ENCODE results near the gene OVCA2. TPM values are rescaled to one million over a fixed set of nuclear protein-coding genes. Genes with fewer than 3 reads are reported as not detected.
A peak's percentile ranks its signal among the peaks of the same experiment; 100 is the strongest.

The OVCA2 gene
- total RNA-seq, 5 donors from 2014 or later (not counting 1 experiment from before 2014, with no cell fraction given), result 31.0 to 36.8 (median 31.8) TPM

GRCh38 chr17:2049333-2050299 is 7.8 kb downstream of the OVCA2 start:
- CTCF ChIA-PET, result no interaction called here
- Mint-ChIP-seq H3K36me3 (no peaks in the 10 kb centered on the region), H3K9me3 (no peaks in the 10 kb centered on the region), H3K27ac (no peak overlapping the region), H3K4me3 (peak overlapping the region; percentile 60 to 68 (median 67)), H3K27me3 (no peaks in the 10 kb centered on the region), H3K4me1 (peaks cover 21 to 31% (median 30%) of the 10 kb centered on the region in 3 donors)
- H3K36me3 ChIP-seq (ENCODE audit: control insufficient read depth in 2 of 2, extremely low read depth in 1 of 2, insufficient read depth in 1 of 2, low read length in 1 of 2), result no peaks in the 10 kb centered on the region
- H3K27ac ChIP-seq (ENCODE audit: low read length), result no peak overlapping the region
- ATAC-seq (replicated peaks in 1 of 4) (peak; percentile 59 to 73 (median 66)), DNase-seq (peak; percentile 70 to 95 (median 83))
- peak overlapping the region; percentile 55 to 75 for H3K4me3 ChIP-seq (ENCODE audit: control insufficient read depth in 1 of 2, extremely low read depth in 1 of 2, low read length in 1 of 2)
- peaks cover 23 to 52% of the 10 kb centered on the region in 2 experiments for H3K4me1 ChIP-seq (ENCODE audit: control insufficient read depth in 1 of 2, extremely low read depth in 1 of 2, insufficient read depth in 2 of 2, low read length in 2 of 2)
- peaks cover 0 to 34% of the 10 kb centered on the region in 2 experiments for H3K27me3 ChIP-seq (replicated peaks in 1 of 2; ENCODE audit: control insufficient read depth in 2 of 2, extremely low read depth in 1 of 2, insufficient read depth in 2 of 2, low read length in 1 of 2)
- POLR2A ChIA-PET, result no interaction called here
- 3% methylated on average over 102 of the region's 104 CpGs for WGBS (ENCODE audit: insufficient coverage)
- no peaks in the 10 kb centered on the region for H3K9me3 ChIP-seq

GRCh38 chr17:2050300-2051060 is 8.7 kb downstream of the OVCA2 start:
- H3K27ac Mint-ChIP-seq, result no peak overlapping the region
- ChIA-PET CTCF (interaction anchor here in 1 of 2 donors (0.6 to 1.4 kb wide), 2 partner anchors 169 to 764 kb away, joined by 3 to 4 read pairs; no protein-coding TSS in a partner anchor), POLR2A (no interaction called here)
- peak in 34 of 35 experiments; percentile 47 to 87 (median 66) for DNase-seq
- WGBS (ENCODE audit: insufficient coverage), result 2% methylated on average over 70 of the region's 88 CpGs
- H3K4me1 ChIP-seq (ENCODE audit: control insufficient read depth in 1 of 2, extremely low read depth in 1 of 2, insufficient read depth in 2 of 2, low read length in 2 of 2), result peaks cover 23 to 54% of the 10 kb centered on the region in 2 experiments
- H3K9me3 Mint-ChIP-seq, result no peaks in the 10 kb centered on the region
- peaks cover 21 to 30% (median 29%) of the 10 kb centered on the region in 3 donors for H3K4me1 Mint-ChIP-seq
- no peaks in the 10 kb centered on the region for H3K36me3 Mint-ChIP-seq
- ATAC-seq (replicated peaks in 1 of 4), result peak; percentile 21 to 38 (median 28)
- H3K27me3 Mint-ChIP-seq, result no peaks in the 10 kb centered on the region
- no peak overlapping the region for H3K27ac ChIP-seq (ENCODE audit: low read length)
- H3K36me3 ChIP-seq (ENCODE audit: control insufficient read depth in 2 of 2, extremely low read depth in 1 of 2, insufficient read depth in 1 of 2, low read length in 1 of 2), result no peaks in the 10 kb centered on the region
- peak overlapping the region; percentile 34 to 44 for H3K4me3 ChIP-seq (ENCODE audit: control insufficient read depth in 1 of 2, extremely low read depth in 1 of 2, low read length in 1 of 2)
- H3K27me3 ChIP-seq (replicated peaks in 1 of 2; ENCODE audit: control insufficient read depth in 2 of 2, extremely low read depth in 1 of 2, insufficient read depth in 2 of 2, low read length in 1 of 2), result peaks cover 0 to 35% of the 10 kb centered on the region in 2 experiments
- H3K9me3 ChIP-seq, result no peaks in the 10 kb centered on the region
- peak overlapping the region in 1 of 3 donors; percentile 74 for H3K4me3 Mint-ChIP-seq

- Histone ChIP-seq H3K9me3 (no peaks in the 10 kb centered on the region), H3K27ac (ENCODE audit: low read length) (no peak overlapping the region), H3K36me3 (ENCODE audit: control insufficient read depth in 2 of 2, extremely low read depth in 1 of 2, insufficient read depth in 1 of 2, low read length in 1 of 2) (no peaks in the 10 kb centered on the region), H3K27me3 (replicated peaks in 1 of 2; ENCODE audit: control insufficient read depth in 2 of 2, extremely low read depth in 1 of 2, insufficient read depth in 2 of 2, low read length in 1 of 2) (peaks cover 0 to 38% of the 10 kb centered on the region in 2 experiments), H3K4me3 (ENCODE audit: control insufficient read depth in 1 of 2, extremely low read depth in 1 of 2, low read length in 1 of 2) (no peak overlapping the region), H3K4me1 (ENCODE audit: control insufficient read depth in 1 of 2, extremely low read depth in 1 of 2, insufficient read depth in 2 of 2, low read length in 2 of 2) (peaks cover 23 to 58% of the 10 kb centered on the region in 2 experiments)
- DNase-seq, result peak in 1 of 35 experiments; percentile 51
- Mint-ChIP-seq H3K4me3 (peak overlapping the region; percentile 43 to 74 (median 46)), H3K27me3 (no peaks in the 10 kb centered on the region), H3K9me3 (no peaks in the 10 kb centered on the region), H3K36me3 (no peaks in the 10 kb centered on the region), H3K4me1 (peaks cover 21 to 30% (median 29%) of the 10 kb centered on the region in 3 donors), H3K27ac (peak overlapping the region in 1 of 2 donors; percentile 58)
- no peak for ATAC-seq (replicated peaks in 1 of 4)
- ChIA-PET CTCF (interaction anchor here in 1 of 2 donors (0.6 to 1.4 kb wide), 2 partner anchors 168 to 764 kb away, joined by 3 to 4 read pairs; no protein-coding TSS in a partner anchor), POLR2A (no interaction called here)
- WGBS (ENCODE audit: insufficient coverage), result 11% methylated on average over 64 of the region's 81 CpGs
Measured at GRCh38 chr17:2051061-2051932, 9.5 kb downstream of the OVCA2 start.

- Histone ChIP-seq H3K9me3 (no peaks in the 10 kb centered on the region), H3K36me3 (ENCODE audit: control insufficient read depth in 2 of 2, extremely low read depth in 1 of 2, insufficient read depth in 1 of 2, low read length in 1 of 2) (no peaks in the 10 kb centered on the region), H3K4me1 (ENCODE audit: control insufficient read depth in 1 of 2, extremely low read depth in 1 of 2, insufficient read depth in 2 of 2, low read length in 2 of 2) (peaks cover 25 to 62% of the 10 kb centered on the region in 2 experiments), H3K27me3 (replicated peaks in 1 of 2; ENCODE audit: control insufficient read depth in 2 of 2, extremely low read depth in 1 of 2, insufficient read depth in 2 of 2, low read length in 1 of 2) (peaks cover 0 to 42% of the 10 kb centered on the region in 2 experiments), H3K27ac (ENCODE audit: low read length) (no peak overlapping the region), H3K4me3 (ENCODE audit: control insufficient read depth in 1 of 2, extremely low read depth in 1 of 2, low read length in 1 of 2) (no peak overlapping the region)
- Mint-ChIP-seq H3K27me3 (no peaks in the 10 kb centered on the region), H3K4me3 (peak overlapping the region; percentile 43 to 74 (median 46)), H3K36me3 (no peaks in the 10 kb centered on the region), H3K4me1 (peaks cover 21 to 32% (median 31%) of the 10 kb centered on the region in 3 donors), H3K27ac (peak overlapping the region; percentile 53 to 58), H3K9me3 (no peaks in the 10 kb centered on the region)
- POLR2A ChIA-PET, result no interaction called here
- WGBS (ENCODE audit: insufficient coverage), result 68% methylated on average over 12 of the region's 14 CpGs
- DNase-seq (no peak), ATAC-seq (replicated peaks in 1 of 4) (no peak)
- CTCF ChIA-PET, result interaction anchor here in 1 of 2 donors (1.4 kb wide), 1 partner anchor 168 kb away, joined by 3 read pairs; no protein-coding TSS in a partner anchor
Measured at GRCh38 chr17:2051933-2052559, 10.2 kb downstream of the OVCA2 start.

GRCh38 chr17:2053380-2054261 is 11.8 kb downstream of the OVCA2 start:
- CTCF ChIA-PET, result interaction anchor here (0.6 to 4.1 kb wide), 9 partner anchors 26 to 300 kb away, joined by 3 to 32 read pairs (median 3); no protein-coding TSS in a partner anchor
- 3% methylated on average over 48 of the region's 84 CpGs for WGBS (ENCODE audit: insufficient coverage)

More at GRCh38 chr17:2053380-2054261, 11.8 kb downstream of the OVCA2 start:
- H3K4me3 Mint-ChIP-seq, result peak overlapping the region; percentile 76 to 79 (median 76)
- DNase-seq (peak; percentile 49 to 88 (median 64)), ATAC-seq (replicated peaks in 1 of 4) (peak; percentile 17 to 34 (median 26))
- peak overlapping the region; percentile 76 for H3K27ac ChIP-seq (ENCODE audit: low read length)
- H3K36me3 Mint-ChIP-seq, result no peaks in the 10 kb centered on the region
- no peaks in the 10 kb centered on the region for H3K36me3 ChIP-seq (ENCODE audit: control insufficient read depth in 2 of 2, extremely low read depth in 1 of 2, insufficient read depth in 1 of 2, low read length in 1 of 2)
- H3K4me1 Mint-ChIP-seq, result peaks cover 16 to 32% (median 29%) of the 10 kb centered on the region in 3 donors
- peak overlapping the region; percentile 47 to 58 for H3K4me3 ChIP-seq (ENCODE audit: control insufficient read depth in 1 of 2, extremely low read depth in 1 of 2, low read length in 1 of 2)
- H3K27me3 ChIP-seq (replicated peaks in 1 of 2; ENCODE audit: control insufficient read depth in 2 of 2, extremely low read depth in 1 of 2, insufficient read depth in 2 of 2, low read length in 1 of 2), result peaks cover 2 to 39% of the 10 kb centered on the region in 2 experiments
- H3K27me3 Mint-ChIP-seq, result peaks cover 0 to 2% of the 10 kb centered on the region in 2 donors
- POLR2A ChIA-PET, result no interaction called here
- peak overlapping the region; percentile 70 to 77 for H3K27ac Mint-ChIP-seq
- no peaks in the 10 kb centered on the region for H3K9me3 Mint-ChIP-seq
- peaks cover 23 to 68% of the 10 kb centered on the region in 2 experiments for H3K4me1 ChIP-seq (ENCODE audit: control insufficient read depth in 1 of 2, extremely low read depth in 1 of 2, insufficient read depth in 2 of 2, low read length in 2 of 2)
- no peaks in the 10 kb centered on the region for H3K9me3 ChIP-seq

All from T-cell (primary cell).